OCI-LY3 (cell line): ENCODE results near the gene TMEM94.

Experiments
- CTCF ChIP-seq: fragments of 200-600, 300-600 bp; sonication (generic); IDR thresholded peaks from 2 replicates; pipeline ENCODE4 v1.5.1; 2014; ENCODE audit warnings: antibody characterized with exemption, low read length, low read depth
- EZH2phosphoT487 ChIP-seq: fragments of 200-600 bp; shearing (Covaris generic); IDR thresholded peaks from 2 replicates; pipeline ENCODE4 v1.6.1; 2018; ENCODE audit warnings: antibody characterized with exemption, mixed run types, low read depth

GRCh38 chr17:75459590-75460267, 3.3 kb downstream of the TMEM94 start:
- TF ChIP-seq EZH2phosphoT487 (no peak), CTCF (no peak)
